ENCODE measurements around the gene PTGIS.

GRCh38 chr20:49526056-49526455 is 41.9 kb downstream of the PTGIS start:
- TF ChIP-seq CTCF (IDR thresholded peaks at IDR 0.05) (no peak), POLR2A (IDR thresholded peaks at IDR 0.05) (no peak)

Data from gastroesophageal sphincter (tissue), 3 donors.